NCI-H524 (cell line): ENCODE results near the gene RFT1.
"Not testable (repeated sequence)": the region's sequence is repeated elsewhere in the genome, so short reads cannot be mapped to it uniquely, and the experiment has no call there.

Source experiments
- DNase-seq, 2 experiments: peaks; one replicate each; lab custom pipeline; 2025; lab: John Stamatoyannopoulos, UW

Gene RFT1

GRCh38 chr3:53071882-53072431, 58.3 kb downstream of the RFT1 start:
- DNase-seq: no peak

DNA sequence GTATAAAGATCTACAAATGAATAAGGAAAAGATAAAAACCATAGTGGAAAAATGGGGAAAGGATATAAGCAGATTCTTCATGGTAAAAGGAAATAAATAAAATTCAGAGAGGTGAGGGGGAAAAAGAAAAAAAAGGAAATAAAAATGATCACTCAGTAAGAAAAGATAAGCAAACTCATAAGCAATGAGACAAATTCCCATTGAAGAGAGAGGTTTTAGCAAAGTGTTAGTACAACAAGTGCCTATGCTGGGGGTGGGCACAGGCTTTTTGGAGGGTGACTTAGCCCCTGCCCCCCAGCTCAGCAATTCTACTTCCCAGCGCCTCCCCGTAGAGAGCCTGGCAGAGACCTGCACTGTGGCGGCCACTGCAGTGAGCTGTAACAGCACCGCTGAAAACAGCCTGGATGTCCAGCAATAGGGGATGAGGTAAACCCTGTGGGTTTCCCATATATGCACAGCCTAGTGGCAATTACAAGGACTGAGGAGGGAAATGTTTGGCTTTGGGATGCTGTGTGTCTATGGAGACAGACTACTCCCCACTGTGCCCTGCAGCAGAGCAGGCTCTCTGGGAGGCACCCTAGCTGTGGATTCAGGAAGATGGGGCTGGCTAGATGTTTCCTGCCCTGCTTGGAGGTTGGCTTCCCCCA, 60.7 kb downstream of the RFT1 start:
- DNase-seq: peak in 1 of 2 experiments; percentile 13

DNA sequence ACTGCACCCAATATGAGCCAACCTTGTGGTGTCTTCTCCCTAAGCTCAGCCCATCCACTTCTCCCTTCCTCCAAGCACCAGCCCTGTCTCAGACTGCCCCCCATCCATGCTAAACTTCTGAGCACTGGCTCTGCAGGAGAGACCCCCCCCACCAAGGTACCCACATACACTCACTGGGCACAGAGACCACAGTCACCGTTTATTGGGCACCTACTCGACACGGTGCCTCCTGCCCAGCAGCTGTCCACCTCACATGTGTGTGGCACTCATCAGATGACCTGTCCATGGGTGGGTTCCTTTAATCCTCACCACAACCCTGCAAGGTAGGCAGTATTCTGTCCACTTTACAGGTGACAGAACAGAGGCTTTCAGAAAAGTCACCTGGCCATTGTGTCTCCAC, 62.1 kb downstream of the RFT1 start:
- no peak for DNase-seq

- peak in 1 of 2 experiments; percentile 10 for DNase-seq
These were observed 62.7 kb downstream of the RFT1 start for GRCh38 chr3:53067567-53067966.

- peak in 1 of 2 experiments; percentile 33 for DNase-seq
These were observed 64.3 kb downstream of the RFT1 start for GRCh38 chr3:53065841-53066480.

- DNase-seq: no peak
These were observed 67.3 kb downstream of the RFT1 start for GRCh38 chr3:53062905-53063304.

DNA sequence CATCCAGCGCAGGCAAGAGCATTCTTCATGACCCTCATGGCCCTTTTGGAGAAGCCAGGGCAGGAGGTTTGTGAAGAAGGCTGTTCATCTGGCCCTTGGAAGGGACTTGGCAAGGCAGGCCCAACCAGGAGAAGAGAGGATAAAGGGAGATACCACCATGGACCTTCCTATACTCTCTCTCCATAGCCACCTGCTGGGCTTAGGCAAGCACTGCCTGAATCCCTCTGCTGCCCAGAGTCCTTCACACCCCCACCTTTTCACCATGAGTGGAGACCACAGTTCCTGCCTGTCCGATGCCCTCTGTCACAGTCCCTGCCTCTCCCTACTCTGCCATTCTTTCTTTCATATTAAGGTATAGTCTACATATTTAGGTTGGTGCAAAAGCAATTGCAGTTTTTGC, 73.8 kb downstream of the RFT1 start:
- DNase-seq: peak in 1 of 2 experiments; percentile 39

- DNase-seq: not testable (repeated sequence)
These were observed 76.0 kb downstream of the RFT1 start for GRCh38 chr3:53054233-53054632.

DNA sequence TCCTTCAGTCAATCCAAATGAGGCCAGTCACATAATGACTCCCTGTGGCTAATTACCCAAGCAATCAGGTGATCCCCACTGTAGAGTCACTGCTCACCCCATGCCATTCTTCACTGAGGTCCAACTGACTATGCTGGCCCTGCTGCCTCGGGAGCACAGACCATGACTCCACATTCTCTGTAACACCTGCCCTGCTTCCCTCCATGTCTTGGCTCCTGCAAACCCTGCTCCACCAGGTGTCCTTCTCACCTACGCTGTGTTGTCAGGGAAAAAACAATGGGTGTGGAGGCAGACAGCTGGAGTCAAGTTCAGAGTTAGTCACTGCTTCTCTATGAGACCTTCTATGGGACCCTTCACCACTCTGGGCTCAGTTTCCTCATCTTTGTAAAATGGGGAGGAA, 78.3 kb downstream of the RFT1 start:
- DNase-seq: no peak

GRCh38 chr3:53049987-53050386, 80.2 kb downstream of the RFT1 start:
- DNase-seq: no peak

DNA sequence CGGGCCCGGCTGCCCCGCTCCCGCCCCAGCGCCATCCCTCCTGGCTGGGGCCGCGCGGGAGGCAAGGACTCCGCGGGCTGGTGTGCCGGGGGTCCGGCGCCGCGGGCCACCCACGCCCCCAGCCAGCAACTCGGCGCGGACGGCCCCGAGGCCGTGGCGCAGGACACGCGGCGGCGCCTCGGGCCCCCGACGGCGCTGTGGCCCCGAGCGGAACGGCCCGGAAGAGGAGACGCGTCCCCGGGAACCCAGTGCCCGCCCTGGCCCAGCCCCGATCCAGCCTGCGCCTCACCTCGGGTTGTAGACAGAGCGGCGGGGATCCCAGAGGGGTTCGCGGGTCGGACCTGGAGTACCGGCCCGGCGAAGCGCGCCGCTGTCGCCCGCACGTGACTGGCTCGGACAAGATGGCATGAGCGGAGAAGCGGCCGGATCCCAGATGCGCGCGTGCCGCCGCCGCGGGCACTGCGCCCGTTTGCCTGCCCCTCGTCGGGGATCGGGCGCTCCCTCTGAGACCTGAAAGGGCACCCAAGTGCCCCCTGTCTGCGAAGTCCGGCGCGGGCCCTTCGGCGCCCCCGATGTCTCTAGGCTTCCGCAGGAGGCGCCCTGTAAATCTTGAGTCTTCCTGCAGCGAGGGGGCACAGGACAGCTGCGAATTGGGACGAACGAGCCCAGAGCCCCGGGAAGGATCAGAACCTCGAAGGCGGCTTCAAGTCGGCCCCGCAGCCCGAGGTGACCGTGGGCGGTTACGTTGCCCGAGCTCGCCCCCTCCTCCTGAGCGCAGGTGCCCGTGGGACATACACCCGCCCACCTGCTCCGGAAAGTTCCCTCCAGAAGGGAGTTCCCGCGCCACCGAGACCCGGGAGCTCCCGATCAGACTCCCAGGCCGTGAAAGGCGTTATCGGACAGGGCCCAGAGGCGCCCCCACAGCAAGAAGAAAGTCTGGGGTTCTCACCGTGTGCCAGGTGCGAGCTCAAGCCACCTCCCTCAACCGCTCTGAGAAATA, 83.8 kb downstream of the RFT1 start:
- peak; percentile 48 to 59 for DNase-seq

GRCh38 chr3:53045518-53046170, 84.6 kb downstream of the RFT1 start, which contains the start of gene SFMBT1:
TSS of gene SFMBT1 (minus strand) at chr3:53046073. CDS start at chr3:52969128, 76,945 bp downstream.
- peak; percentile 13 to 69 for DNase-seq

- peak in 1 of 2 experiments; percentile 60 for DNase-seq
These were observed 85.3 kb downstream of the RFT1 start for GRCh38 chr3:53044711-53045517.

DNA sequence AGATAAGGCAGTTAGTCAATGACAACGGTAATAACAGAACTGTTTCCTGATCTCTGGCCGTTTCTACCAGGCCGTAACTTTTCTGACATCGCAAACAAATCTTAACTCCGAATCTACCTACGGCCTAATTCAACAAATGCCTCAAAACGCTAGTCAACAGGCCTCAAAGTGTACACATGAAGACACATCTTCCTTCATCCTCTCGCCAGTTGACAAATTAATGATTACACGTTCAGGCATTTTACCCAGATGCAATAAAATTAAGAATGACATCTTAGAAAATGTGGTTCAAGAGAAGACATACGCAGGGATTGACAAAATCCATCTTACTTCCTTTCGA, 85.9 kb downstream of the RFT1 start:
- no peak for DNase-seq

GRCh38 chr3:53043738-53044137, 86.5 kb downstream of the RFT1 start:
- DNase-seq: no peak

GRCh38 chr3:53042651-53043050, 87.6 kb downstream of the RFT1 start:
- no peak for DNase-seq

- no peak for DNase-seq
These were observed 89.8 kb downstream of the RFT1 start for GRCh38 chr3:53040351-53040820.

DNA sequence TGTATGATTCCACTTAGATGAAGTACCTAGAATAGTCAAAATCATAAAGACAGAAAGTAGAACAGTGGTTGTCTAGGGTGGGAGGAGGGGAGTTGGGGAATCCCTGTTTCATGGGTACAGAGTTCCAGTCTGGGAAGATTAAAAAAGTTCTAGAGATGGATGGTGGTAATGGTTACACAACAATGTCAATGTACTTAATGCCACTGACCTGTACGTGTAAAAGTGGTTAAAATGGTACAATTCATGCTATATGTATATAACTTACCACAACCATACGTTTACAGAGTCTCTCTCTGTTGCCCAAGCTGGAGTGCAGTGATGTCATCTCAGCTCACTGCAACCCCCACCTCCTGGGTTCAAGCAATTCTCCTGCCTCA, 90.9 kb downstream of the RFT1 start:
- DNase-seq: no peak

- DNase-seq: no peak
These were observed 91.4 kb downstream of the RFT1 start for GRCh38 chr3:53038679-53039375.
